HG03025 (cell line): ENCODE data around the gene LAMB3.
A peak's percentile ranks its signal among the peaks of the same experiment; 100 is the strongest.

Source experiments
- ATAC-seq: cut with Tn5 transposase; IDR thresholded peaks from one replicate; pipeline ENCODE4 v1.9.1; 2021; ENCODE audit warnings: mild to moderate bottlenecking, moderate library complexity; ENCODE audit not compliant: unreplicated experiment, low FRiP score

Gene LAMB3

DNA sequence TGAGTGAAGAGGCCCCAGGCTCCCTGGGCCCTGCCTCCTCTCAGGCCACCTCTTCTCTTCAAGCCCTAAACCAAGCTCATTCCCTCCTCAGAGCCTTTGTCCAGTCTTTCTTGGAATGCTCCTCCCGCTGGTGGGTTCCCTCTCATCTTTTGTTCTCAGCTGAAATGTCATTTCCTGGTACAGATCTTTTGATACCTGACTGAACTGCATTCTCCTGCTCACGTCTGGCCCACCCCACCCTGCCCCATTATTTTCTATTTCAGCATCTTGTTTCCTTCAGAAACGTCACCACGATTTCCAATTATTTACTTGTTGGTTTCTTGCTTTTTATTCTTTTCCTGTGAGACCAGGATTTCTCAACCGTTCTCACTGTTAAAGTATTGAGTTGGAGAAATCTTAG is 16.4 kb downstream of the LAMB3 start:
- no peak for ATAC-seq

GRCh38 chr1:209634005-209634737 is 18.1 kb downstream of the LAMB3 start:
- ATAC-seq, result no peak

DNA sequence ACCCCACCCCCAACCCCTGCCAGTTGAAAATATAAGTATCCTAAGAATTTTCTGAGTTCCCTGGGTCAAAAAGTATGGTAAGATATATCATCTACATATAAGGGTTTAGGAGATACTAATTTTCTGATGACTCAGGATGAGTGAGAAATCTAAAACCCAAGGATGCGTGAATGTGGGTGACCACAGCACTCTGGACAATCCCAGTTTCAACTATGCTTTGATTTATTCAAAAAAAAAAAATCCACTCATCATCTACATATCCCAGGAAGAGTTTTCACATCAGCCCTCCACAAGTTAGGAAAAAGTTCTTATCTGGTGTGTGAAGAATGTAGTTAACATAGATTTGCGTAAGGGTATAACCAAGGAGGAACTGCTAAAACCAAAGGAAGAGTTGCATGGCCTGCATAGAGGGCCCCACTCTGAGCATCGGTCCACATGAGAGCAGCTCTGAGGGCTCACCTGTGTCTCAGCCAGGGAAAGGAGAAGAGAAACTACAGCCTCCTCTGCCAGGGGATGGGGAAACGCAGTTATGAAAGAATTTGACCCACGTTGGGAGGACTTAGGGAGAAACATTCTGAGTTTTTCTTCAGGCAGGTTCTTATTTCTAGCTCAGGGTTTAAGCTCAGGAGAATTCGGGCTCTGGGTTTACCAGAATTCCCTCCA is 18.8 kb downstream of the LAMB3 start:
- ATAC-seq, result no peak

DNA sequence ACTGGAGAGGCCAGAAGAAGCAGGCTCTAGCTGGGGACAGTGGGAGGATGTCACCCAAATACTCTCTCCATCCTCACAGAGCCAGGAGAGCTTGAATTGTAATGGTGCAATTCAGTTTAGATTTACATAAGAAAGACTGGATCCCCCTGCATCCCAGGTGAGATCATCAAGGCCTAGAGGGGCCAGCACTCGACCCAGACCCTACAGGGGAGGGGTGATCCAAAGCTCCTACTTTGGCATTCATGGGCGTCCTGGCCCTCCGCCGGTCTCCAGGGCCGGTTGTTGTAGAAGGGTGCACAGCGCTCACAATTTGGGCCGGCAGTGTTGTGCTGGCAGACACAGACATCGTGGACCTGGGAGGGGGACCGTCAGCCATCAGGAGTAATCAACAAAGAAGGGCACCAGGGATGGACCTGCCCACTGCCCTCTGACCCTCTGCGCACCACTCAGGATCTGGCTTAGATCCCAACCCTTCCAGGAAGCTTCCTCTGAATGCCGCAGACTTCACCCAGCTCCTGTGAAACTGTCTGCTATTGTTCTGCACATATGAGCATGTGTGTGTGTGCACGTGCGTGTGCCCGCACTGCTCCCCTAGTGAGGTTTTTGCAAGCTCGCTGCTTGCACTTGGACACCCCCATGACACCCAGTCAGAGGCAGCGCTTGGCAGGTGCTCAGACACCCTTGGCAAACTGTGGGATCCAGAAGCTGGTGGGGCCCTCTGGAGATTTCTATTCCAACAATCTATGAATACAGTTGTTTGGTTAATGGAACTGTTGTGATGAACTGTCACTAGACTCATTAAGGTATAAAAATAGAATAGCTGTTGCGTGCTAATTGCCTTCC is 21.6 kb downstream of the LAMB3 start:
- ATAC-seq, result no peak

DNA sequence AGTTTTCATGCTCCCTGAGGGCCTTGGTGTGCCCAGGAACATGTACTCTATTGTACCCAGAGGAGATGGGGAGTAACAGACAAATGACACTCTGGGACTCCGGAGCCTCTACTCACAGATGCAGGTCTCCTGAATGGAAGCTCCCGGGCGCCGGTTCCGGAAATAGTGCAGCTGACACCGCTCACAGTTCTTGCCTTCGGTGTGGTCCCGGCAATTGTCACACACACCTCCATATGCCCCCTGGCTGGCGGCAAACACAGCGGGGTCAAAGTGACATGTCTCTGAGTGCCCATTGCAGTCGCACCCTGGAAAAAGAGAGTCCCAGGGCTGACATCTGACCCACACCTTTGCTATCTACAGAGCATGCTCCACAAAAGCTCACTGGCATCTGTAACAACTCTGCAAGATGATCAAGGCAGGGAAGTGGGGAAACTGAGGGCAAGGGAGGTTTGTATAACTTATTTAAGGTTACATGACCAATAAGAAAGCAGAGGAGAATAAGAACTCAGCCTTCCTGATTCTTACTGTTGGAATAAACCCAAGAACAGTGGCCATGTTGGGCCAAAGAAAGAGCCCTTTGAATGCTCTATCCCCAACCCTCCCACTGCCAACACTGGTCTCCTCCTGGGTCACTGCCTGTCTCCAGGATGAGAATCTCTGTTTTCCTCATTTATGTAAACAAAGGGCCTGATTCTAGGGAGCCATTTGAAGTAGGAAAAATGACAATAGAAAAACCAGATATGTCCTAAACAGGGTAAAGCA is 22.4 kb downstream of the LAMB3 start:
- ATAC-seq, result no peak

- no peak for ATAC-seq
Measured at GRCh38 chr1:209628618-209629299, 23.5 kb downstream of the LAMB3 start.

- peak; percentile 74 for ATAC-seq
Measured at GRCh38 chr1:209627732-209628196, 24.5 kb downstream of the LAMB3 start.

DNA sequence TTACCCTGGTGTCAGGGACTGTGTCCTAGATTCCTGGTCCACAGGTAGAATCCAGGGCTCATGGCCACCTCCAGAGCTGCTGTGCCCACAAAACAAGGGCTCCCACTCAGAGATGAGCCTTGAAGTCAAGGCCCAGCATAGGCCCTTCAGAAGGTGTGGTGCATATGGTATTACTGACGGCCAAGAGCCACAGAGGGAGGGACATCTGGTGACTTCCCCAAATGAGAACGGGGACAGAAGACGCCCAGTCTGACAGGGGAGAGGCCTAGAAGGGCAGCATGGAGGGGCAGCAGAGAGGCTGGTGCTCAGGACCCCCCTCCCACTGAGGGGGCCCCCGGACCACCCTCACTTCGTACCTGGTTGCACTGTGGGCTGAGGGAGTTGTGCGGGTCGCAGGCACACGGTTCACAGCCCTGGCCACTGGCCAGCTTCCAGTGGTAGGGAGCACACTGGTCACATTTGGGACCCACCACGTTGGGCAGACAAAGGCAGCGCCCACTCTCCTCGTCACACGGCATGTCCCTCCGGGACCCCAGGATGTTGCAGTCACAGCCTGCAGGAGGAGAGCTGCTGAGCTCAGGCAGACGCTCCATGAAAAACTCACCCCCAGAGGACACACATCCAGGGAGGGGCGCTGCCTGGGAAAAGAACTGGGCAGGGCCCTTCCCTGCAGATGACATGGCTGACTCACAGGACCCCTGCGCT is 25.0 kb downstream of the LAMB3 start:
- ATAC-seq, result no peak

- no peak for ATAC-seq
Measured at GRCh38 chr1:209626346-209627026, 25.7 kb downstream of the LAMB3 start.

GRCh38 chr1:209625791-209626285 is 26.4 kb downstream of the LAMB3 start:
- no peak for ATAC-seq

- ATAC-seq, result no peak
Measured at GRCh38 chr1:209624558-209625549, 27.4 kb downstream of the LAMB3 start.

- ATAC-seq, result no peak
Measured at GRCh38 chr1:209622841-209623829, 29.1 kb downstream of the LAMB3 start.

DNA sequence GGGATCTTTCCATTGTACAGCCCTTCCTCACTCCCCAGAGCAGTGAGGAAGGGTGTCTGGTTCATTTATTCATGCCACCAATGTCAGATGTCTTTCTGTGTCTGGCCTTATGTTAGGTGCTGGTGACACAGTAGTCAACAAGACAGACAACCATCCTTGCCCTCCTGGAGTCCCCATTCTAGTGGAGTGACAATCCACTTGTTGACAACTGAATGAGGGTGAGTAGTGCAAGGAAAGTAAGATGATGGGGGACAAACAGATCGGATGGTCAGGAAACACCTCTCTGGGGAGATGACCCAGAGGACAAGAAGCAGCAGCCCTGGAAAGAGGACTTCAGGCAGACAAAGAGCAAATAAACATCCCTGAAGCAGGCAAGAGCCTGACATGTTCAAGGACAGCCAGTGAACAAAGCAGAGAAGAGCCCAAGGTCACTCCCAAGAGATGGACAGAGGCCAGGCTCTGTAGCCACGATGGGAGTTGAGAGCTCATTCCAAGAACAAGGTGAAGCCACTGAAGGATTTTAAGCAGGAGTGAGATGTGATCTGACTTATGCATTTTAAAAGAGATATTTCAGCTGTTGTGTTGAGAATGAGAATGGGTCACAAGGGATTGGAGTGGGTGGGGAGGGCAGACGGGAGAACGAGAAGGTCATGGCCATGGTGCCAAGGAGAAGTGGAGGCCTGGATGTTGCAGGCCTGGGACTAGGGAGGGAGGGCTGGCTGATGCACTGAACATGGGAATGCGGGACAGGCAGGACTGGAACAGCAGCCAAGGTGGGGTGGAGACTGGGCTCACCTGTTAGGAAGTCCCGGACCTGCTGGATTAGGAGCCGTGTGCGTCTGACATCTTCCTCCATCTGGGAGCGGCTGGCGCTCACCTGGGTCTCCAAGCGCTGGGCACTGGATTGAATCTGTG is 30.2 kb downstream of the LAMB3 start:
- ATAC-seq, result no peak

GRCh38 chr1:209621286-209621685 is 30.9 kb downstream of the LAMB3 start:
- no peak for ATAC-seq

DNA sequence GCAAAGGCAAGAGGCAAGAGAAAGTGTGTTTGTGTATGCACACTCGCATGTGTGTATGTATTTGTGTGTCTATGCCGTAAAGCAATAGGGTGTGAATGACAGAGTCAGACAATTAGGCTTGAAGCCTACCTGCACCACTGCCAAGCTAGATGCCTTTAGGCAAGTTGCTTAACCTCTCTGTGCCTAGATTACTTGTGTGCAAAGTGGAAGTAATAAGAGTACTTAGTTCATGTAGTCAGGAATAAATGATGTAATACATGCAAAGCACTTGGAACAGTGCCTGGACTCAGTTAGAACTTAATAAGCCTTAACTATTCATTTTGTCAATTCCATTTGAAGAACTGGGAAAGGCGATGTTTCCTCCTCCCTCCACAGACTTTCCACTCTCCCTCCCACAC is 31.7 kb downstream of the LAMB3 start:
- ATAC-seq, result no peak
